ENCODE data around the gene CPA2. TPM values are rescaled to one million over a fixed set of nuclear protein-coding genes. Genes with fewer than 3 reads are reported as not detected.
"Not testable (repeated sequence)": the region's sequence is repeated elsewhere in the genome, so short reads cannot be mapped to it uniquely, and the experiment has no call there.

CPA2 gene
- total RNA-seq, 1 experiment from 2014 or later = not detected

- in situ Hi-C loops (cut with HindIII; ENCODE audit: low pct_unique_long_range_greater_than_20kb, low sequenced_read_pairs); DNase-seq (ENCODE audit: low read depth): not testable (repeated sequence)
Observed at GRCh38 chr7:130246491-130246890, 20.2 kb upstream of the CPA2 start.

DNA sequence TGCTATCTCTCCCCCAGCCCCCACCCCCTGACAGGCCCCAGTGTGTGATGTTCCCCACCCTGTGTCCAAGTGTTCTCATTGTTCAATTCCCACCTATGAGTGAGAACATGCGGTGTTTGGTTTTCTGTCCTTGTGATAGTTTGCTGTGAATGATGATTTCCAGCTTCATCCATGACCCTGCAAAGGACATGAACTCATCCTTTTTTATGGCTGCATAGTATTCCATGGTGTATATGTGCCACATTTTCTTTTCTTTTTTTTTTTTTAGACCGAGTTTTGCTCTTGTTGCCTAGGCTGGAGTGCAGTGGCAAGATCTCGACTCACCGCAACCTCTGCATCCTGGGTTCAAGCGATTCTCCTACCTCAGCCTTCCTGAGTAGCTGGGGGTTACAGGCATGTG lies 17.8 kb upstream of the CPA2 start:
- DNase-seq (ENCODE audit: low read depth); in situ Hi-C loops (cut with HindIII; ENCODE audit: low pct_unique_long_range_greater_than_20kb, low sequenced_read_pairs): not testable (repeated sequence)

DNA sequence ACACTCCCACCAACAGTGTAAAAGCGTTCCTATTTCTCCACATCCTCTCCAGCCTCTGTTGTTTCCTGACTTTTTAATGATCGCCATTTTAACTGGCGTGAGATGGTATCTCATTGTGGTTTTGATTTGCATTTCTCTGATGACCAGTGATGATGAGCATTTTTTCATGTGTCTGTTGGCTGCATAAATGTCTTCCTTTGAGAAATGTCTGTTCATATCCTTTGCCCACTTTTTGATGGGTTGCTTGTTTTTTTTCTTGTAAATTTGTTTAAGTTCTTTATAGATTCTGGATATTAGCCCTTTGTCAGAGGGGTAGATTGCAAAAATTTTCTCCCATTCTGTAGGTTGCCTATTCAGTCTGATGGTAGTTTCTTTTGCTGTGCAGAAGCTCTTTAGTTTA lies 17.0 kb upstream of the CPA2 start:
- DNase-seq (ENCODE audit: low read depth); in situ Hi-C loops (cut with HindIII; ENCODE audit: low pct_unique_long_range_greater_than_20kb, low sequenced_read_pairs): not testable (repeated sequence)

DNA sequence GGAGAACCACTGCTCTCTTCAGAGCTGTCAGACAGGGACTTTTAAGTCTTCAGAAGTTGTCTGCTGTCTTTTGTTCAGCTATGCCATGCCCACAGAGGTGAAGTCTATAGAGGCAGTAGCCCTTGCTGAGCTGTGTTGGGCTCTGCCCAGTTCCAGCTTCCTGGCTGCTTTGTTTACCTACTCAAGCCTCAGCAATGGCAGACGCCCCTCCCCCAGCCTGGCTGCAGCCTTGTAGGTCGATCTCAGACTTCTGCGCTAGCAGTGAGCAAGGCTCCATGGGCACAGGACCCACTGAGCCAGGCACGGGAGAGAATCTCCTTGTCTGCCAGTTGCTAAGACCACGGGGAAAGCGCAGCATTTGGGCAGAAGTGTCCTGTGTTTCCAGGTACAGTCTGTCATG lies 12.1 kb upstream of the CPA2 start:
- in situ Hi-C loops (cut with HindIII; ENCODE audit: low pct_unique_long_range_greater_than_20kb, low sequenced_read_pairs) = no loop called here

GRCh38 chr7:130256704-130257103 lies 10.0 kb upstream of the CPA2 start:
- in situ Hi-C loops (cut with HindIII; ENCODE audit: low pct_unique_long_range_greater_than_20kb, low sequenced_read_pairs) = no loop called here
- DNase-seq (ENCODE audit: low read depth) = no peak

More for the DNA sequence above, 12.1 kb upstream of the CPA2 start:
- DNase-seq (ENCODE audit: low read depth) = no peak

DNA sequence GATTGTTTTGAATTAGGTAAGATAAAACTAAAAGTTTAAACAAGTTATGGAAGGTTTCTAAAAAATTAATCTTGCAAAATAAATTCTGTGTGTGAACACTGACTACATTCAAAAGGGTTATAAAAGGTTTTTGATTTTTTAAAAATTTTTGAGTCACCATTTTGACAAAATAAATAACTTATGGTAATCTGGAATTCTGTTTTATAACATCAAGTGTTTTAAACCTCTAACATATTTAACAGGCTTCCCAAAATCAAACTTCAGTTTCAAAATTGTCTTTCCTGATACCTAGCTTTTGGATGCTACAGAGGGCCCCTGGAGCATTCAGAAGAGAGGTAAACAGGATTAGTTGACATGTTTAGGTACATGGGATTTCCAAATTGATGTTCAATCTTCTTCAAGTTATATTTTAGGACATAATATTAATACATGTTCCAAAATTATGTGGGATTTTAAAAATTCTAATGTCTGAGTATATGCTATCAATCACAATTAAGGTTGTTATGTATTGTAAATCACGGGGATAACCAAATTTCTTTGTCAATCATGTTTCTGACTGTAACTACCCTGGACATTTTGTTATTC lies 8.1 kb upstream of the CPA2 start:
- in situ Hi-C loops (cut with HindIII; ENCODE audit: low pct_unique_long_range_greater_than_20kb, low sequenced_read_pairs) = no loop called here
- peak; percentile 18 for DNase-seq (ENCODE audit: low read depth)

- in situ Hi-C loops (cut with HindIII; ENCODE audit: low pct_unique_long_range_greater_than_20kb, low sequenced_read_pairs) = no loop called here
- no peak for DNase-seq (ENCODE audit: low read depth)
Observed at GRCh38 chr7:130262448-130262847, 4.2 kb upstream of the CPA2 start.

- in situ Hi-C loops (cut with HindIII; ENCODE audit: low pct_unique_long_range_greater_than_20kb, low sequenced_read_pairs) = no loop called here
- no peak for DNase-seq (ENCODE audit: low read depth)
Observed at GRCh38 chr7:130263130-130263529, 3.5 kb upstream of the CPA2 start.

DNA sequence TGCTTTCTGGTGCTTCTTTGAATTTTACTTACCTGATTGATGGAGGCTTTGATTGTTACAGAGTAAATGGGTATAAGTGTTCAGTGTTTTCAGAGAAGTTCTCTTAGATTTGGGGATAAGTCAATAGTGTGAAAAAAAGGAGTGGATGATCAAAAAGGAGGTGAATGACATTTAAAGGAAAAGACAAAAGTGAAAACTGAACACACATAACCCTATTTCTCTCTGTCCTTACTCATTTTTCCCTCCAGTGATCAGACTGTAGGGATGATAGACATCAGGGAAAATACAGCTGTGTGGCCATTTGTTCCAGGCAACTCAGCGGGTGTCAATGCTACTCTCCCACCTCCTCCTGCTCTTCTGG lies 278 bp downstream of the CPA2 start:
- DNase-seq (ENCODE audit: low read depth) = no peak
- in situ Hi-C loops (cut with HindIII; ENCODE audit: low pct_unique_long_range_greater_than_20kb, low sequenced_read_pairs) = no loop called here

DNA sequence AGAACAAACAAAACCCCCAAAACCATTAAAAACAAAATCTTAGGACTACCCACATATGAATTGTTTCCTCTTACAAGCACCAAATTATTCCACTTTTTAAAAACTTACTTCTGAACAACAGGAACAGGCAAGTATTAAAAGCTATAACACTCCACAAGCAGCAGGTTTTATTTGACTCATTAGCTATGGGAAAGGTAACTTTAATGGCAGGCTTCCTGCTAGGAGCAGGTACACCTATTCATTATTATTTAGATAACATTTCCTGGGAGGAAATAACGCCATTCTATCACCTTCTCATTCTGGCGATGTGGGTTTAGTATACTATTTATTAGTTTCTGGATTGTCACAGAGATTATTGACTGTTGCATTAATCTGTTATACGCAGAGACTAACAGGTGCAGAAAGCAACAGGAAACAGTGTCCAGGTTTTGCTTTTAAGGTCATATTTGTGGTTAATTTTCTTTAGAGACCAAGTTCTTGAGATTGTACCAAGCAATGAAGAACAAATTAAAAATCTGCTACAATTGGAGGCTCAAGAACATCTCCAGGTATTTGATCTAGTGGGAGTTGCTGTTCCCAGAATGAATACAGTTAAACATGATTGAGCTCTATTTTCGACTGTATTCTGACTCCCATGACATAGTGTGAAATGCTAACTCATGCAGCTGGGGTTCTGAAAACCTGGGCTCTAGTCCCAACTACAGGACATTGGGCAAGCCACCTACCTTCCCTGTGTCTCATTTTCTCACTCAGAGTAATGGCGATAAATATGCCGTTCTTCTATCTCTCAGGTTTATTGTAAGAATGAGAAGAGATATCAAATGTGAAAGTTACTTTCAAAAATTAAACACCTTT lies 2.0 kb downstream of the CPA2 start:
- no peak for DNase-seq (ENCODE audit: low read depth)
- in situ Hi-C loops (cut with HindIII; ENCODE audit: low pct_unique_long_range_greater_than_20kb, low sequenced_read_pairs) = no loop called here

DNA sequence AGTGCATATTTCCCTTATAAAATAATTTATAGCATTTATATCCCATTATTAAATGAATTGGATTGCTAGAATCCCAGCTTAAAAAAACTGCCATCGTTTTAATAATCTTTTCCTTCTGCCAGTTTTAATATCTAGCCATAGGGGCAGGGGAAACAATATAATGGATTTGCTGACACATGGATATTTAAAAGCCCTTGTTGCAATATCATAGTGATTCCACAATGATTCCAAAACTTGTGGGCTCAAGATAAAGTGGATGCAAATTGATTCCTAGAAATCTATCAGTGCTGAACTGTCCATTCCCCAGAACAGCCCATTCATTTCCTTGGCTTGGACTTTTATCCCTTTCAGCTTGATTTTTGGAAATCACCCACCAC lies 2.6 kb downstream of the CPA2 start:
- in situ Hi-C loops (cut with HindIII; ENCODE audit: low pct_unique_long_range_greater_than_20kb, low sequenced_read_pairs) = no loop called here
- DNase-seq (ENCODE audit: low read depth) = no peak

GRCh38 chr7:130270947-130271800 lies 4.5 kb downstream of the CPA2 start:
- DNase-seq (ENCODE audit: low read depth) = no peak
- in situ Hi-C loops (cut with HindIII; ENCODE audit: low pct_unique_long_range_greater_than_20kb, low sequenced_read_pairs) = no loop called here

DNA sequence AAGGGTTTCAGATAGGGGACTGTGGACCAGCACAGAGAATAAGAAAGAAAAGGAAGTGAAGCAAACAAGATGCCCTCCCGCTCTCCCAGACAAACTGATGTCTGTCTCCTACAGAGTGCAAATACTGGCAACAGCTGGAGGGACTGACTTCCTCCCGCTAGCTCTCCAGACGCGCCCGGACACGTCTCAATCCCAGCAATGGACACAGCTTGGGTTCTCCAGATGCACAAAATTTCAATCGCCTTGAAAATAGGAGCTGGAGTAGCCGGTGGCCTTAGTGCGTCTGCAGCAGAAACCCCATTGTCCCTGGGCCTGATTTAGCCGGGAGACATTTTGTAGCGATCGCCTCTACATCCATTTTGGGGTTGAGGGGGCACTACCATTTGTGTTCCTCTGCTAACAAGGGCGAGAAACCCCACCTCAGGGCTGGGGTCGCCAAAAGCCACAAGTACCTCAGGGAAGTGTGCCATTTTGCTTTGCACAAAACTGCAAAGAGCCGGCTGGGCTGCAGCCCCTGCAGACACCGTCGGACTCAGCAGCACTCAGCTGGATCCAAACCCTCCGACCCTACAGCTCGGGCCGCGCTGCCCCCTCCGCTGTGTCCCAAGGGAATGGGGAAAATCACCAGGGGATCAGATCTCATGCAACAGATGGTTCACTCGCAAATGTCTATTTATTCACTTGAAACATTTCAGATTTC lies 5.9 kb downstream of the CPA2 start:
- in situ Hi-C loops (cut with HindIII; ENCODE audit: low pct_unique_long_range_greater_than_20kb, low sequenced_read_pairs) = no loop called here
- DNase-seq (ENCODE audit: low read depth) = no peak

DNA sequence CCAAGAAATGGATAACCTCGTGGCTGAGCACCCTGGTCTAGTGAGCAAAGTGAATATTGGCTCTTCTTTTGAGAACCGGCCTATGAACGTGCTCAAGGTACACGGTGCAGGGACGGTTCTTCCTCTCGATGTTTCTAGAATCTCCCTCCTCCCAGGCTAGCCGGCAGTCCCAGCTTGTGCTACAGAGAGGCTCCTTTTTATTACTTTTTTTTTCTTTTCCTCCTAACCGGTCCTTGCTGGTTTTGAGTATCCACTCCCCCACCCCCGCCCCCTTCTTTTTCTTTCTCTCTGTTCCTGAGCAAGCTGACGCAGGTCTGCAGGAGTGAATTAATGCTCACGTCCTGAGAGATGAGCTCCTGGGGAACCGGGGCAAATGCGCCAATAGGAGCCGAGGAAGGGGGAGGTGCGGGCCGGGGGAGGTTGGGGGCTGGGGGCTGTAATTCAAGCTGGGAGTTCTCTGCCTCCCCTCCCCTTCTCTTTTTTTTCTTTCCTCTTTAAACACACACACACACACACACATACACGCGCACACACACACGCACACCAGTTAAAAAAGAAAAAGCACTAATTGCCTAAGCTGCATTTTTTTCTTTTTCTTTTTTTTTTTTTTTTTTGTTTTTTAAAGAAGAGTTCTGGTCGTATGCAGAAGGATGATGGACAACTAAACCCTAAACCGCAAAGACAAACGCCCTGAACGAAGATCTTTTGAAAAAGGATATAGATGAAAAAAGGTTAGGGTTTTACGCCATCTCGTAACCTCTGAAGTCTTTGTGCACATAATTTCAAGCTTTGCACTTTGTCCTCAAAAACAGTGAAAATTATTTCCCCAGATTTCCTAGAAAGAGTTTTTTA lies 6.6 kb downstream of the CPA2 start:
- in situ Hi-C loops (cut with HindIII; ENCODE audit: low pct_unique_long_range_greater_than_20kb, low sequenced_read_pairs) = no loop called here
- no peak for DNase-seq (ENCODE audit: low read depth)

DNA sequence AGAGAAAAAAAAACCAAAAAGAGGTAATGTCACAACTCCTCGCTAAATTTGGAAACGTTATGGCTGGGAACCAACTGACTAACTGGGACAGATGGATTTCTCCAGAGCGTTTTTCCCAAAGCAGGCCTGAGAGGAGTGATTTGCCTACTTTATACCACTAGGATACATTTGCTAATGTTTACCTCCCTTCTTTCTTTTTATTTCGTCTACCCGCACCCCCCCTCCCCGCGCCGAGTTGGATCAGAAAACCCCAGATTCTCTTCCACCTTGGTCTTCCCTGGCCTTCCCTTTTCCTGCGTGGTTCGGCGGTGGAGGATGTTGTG lies 7.2 kb downstream of the CPA2 start:
- in situ Hi-C loops (cut with HindIII; ENCODE audit: low pct_unique_long_range_greater_than_20kb, low sequenced_read_pairs) = no loop called here
- no peak for DNase-seq (ENCODE audit: low read depth)

GRCh38 chr7:130274296-130274695 lies 7.6 kb downstream of the CPA2 start:
- in situ Hi-C loops (cut with HindIII; ENCODE audit: low pct_unique_long_range_greater_than_20kb, low sequenced_read_pairs) = no loop called here

GRCh38 chr7:130274983-130275591 lies 8.4 kb downstream of the CPA2 start:
- DNase-seq (ENCODE audit: low read depth) = no peak

More at GRCh38 chr7:130274296-130274695, 7.6 kb downstream of the CPA2 start:
- DNase-seq (ENCODE audit: low read depth) = no peak

More at GRCh38 chr7:130274983-130275591, 8.4 kb downstream of the CPA2 start:
- in situ Hi-C loops (cut with HindIII; ENCODE audit: low pct_unique_long_range_greater_than_20kb, low sequenced_read_pairs) = no loop called here
